H1 (cell line): ENCODE measurements around the gene SFMBT2. TPM values are rescaled to one million over a fixed set of nuclear protein-coding genes. Genes with fewer than 3 reads are reported as not detected.

ENCODE experiments used
- BRCA1 ChIP-seq: IDR thresholded peaks from 2 replicates; pipeline ENCODE4 v1.6.1; 2012; ENCODE audit warnings: low read depth, low read length, improper control_type of control experiment
- CHD1 ChIP-seq: IDR thresholded peaks from 2 replicates; pipeline ENCODE4 v1.6.1; 2012; ENCODE audit warnings: low read depth, low read length, improper control_type of control experiment
- CHD7 ChIP-seq: fragments of 300-600 bp; sonication (generic); IDR thresholded peaks from 2 replicates; pipeline ENCODE4 v1.7.1; 2012; ENCODE audit warnings: low read length, moderate library complexity, mild to moderate bottlenecking, inconsistent platforms; ENCODE audit not compliant: insufficient replicate concordance
- EZH2 ChIP-seq: fragments of 200-600 bp; sonication (generic); IDR thresholded peaks from 2 replicates; pipeline ENCODE4 v1.7.1; 2012; ENCODE audit warnings: low read depth, mild to moderate bottlenecking, moderate library complexity, low read length, inconsistent platforms; ENCODE audit not compliant: severe bottlenecking
- GABPA ChIP-seq: IDR thresholded peaks from 2 replicates; pipeline ENCODE4 v1.6.1; 2011; ENCODE audit warnings: mild to moderate bottlenecking, low read length, moderate library complexity, borderline replicate concordance; ENCODE audit not compliant: insufficient read depth
- GTF2F1 ChIP-seq: IDR thresholded peaks from 2 replicates; pipeline ENCODE4 v1.6.1; 2012; ENCODE audit warnings: low read depth, low read length, improper control_type of control experiment, borderline replicate concordance
- JUND ChIP-seq: IDR thresholded peaks from 2 replicates; pipeline ENCODE4 v1.6.1; 2011; ENCODE audit warnings: mild to moderate bottlenecking, improper control_type of control experiment, low read length
- MAX ChIP-seq: IDR thresholded peaks from 2 replicates; pipeline ENCODE4 v1.6.1; 2012; ENCODE audit warnings: inconsistent platforms
- RXRA ChIP-seq: IDR thresholded peaks from 2 replicates; pipeline ENCODE4 v1.6.1; 2011; ENCODE audit warnings: low read depth, mild to moderate bottlenecking, low read length, moderate library complexity; ENCODE audit not compliant: insufficient read depth
- SP4 ChIP-seq: IDR thresholded peaks from 2 replicates; pipeline ENCODE4 v1.6.1; 2012; ENCODE audit warnings: low read length, inconsistent platforms
- SRF ChIP-seq: IDR thresholded peaks from 2 replicates; pipeline ENCODE4 v1.6.1; 2011; ENCODE audit warnings: mild to moderate bottlenecking, low read depth, low read length, moderate library complexity
- YY1 ChIP-seq: IDR thresholded peaks from 2 replicates; pipeline ENCODE4 v1.6.1; 2011; ENCODE audit warnings: low read depth, mild to moderate bottlenecking, low read length
- polyA plus RNA-seq, 7 experiments: library from polyadenylated mRNA; depleted of rRNA in 3 of 7; stranded (reverse) in 5 of 7; unstranded in 2 of 7; fragments of >200 nt in 5 of 7; fragments of 200-250 nt in 2 of 7; gene quantifications; 1 replicate in 5 of 7; 2 replicates in 1 of 7; 4 replicates in 1 of 7; pipeline versions ENCODE4 v1.2.1 to v1.2.3, GENCODE V29; 2011 to 2013; ENCODE audit warnings: missing spikeins in 2 of 7, mixed read lengths in 2 of 7
- total RNA-seq: library from RNA; stranded (reverse); fragmentation: NEBNext Ultra II Directional; extraction: Animal tissue kit (Norgen Biotek cat#: 25700); gene quantifications from 2 replicates; pipeline ENCODE4 v1.2.1, GENCODE V29; 2021

The SFMBT2 gene
- total and polyA plus RNA-seq, 2 of the 8 experiments (the other 6 are each of a cell fraction or from before 2014, with no cell fraction given) = 2.9 to 11.0 TPM

GRCh38 chr10:7414766-7415165, 3.9 kb upstream of the SFMBT2 start (continued):
- TF ChIP-seq CHD7 (no peak), MAX (no peak), SP4 (no peak), RXRA (no peak), EZH2 (no peak), CHD1 (no peak), YY1 (no peak), JUND (no peak), GABPA (no peak), BRCA1 (no peak), GTF2F1 (no peak), SRF (no peak)
- TF ChIP-seq, all 59 proteins: peak for 0
